HCT116 (cell line): Measurements from ENCODE around the gene GPR37L1.

Experiments
- CTCF ChIP-seq, 3 experiments: fragments of 200-600 bp in 1 of 3; sonication (generic) in 1 of 3; IDR thresholded peaks in 2 of 3; conservative IDR thresholded peaks in 1 of 3; 2 replicates each; pipeline ENCODE4 v1.5.1; 2012 to 2017; ENCODE audit warnings: low read depth in 2 of 3, low read length in 2 of 3, antibody characterized with exemption in 1 of 3, borderline replicate concordance in 1 of 3, control low read depth in 1 of 3, mild to moderate bottlenecking in 1 of 3, mixed read lengths in 1 of 3, mixed run types in 1 of 3, moderate library complexity in 1 of 3; ENCODE audit not compliant: insufficient read depth in 1 of 3
- EZH2 ChIP-seq: fragments of 200-600 bp; sonication (generic); IDR thresholded peaks from 2 replicates; pipeline ENCODE4 v1.6.1; 2017; ENCODE audit warnings: antibody characterized with exemption, mixed run types
- POLR2A ChIP-seq: IDR thresholded peaks from 2 replicates; pipeline ENCODE4 v1.7.0; 2011; ENCODE audit warnings: borderline replicate concordance; ENCODE audit not compliant: insufficient read depth, insufficient read length; ENCODE audit errors: extremely low read depth
- POLR2AphosphoS5 ChIP-seq: IDR thresholded peaks from 2 replicates; pipeline ENCODE4 v1.6.1; 2011; ENCODE audit warnings: mild to moderate bottlenecking, low read depth, low read length, moderate library complexity
- REST ChIP-seq: IDR thresholded peaks from 2 replicates; pipeline ENCODE4 v1.6.1; 2012; ENCODE audit warnings: low read depth
- SIN3A ChIP-seq: IDR thresholded peaks from 2 replicates; pipeline ENCODE4 v1.6.1; 2012; ENCODE audit warnings: low read depth
- TCF7L2 ChIP-seq: IDR thresholded peaks from 2 replicates; pipeline ENCODE4 v1.7.0; 2011; ENCODE audit warnings: borderline replicate concordance, inconsistent platforms; ENCODE audit not compliant: insufficient read depth, insufficient read length; ENCODE audit errors: extremely low read depth

GRCh38 chr1:202155478-202156021 is 32.8 kb downstream of the GPR37L1 start:
- no peak for TF ChIP-seq REST
- TF ChIP-seq CTCF (IDR thresholded peaks at IDR 0.05 in 2 of 3, conservative IDR thresholded peaks at IDR 0.05 in 1 of 3; ENCODE audit: borderline replicate concordance in 1 of 3, insufficient read depth in 1 of 3, low read depth in 2 of 3, low read length in 2 of 3): no peak
- TF ChIP-seq POLR2A: no peak
- TF ChIP-seq EZH2: no peak
- TF ChIP-seq TCF7L2: no peak
- TF ChIP-seq POLR2AphosphoS5: no peak; the same call in 1 of the 2 replicates
- no peak for TF ChIP-seq SIN3A
